GM21381 (cell line): ENCODE results near the gene GSDME.
"Not testable (repeated sequence)": the region's sequence is repeated elsewhere in the genome, so short reads cannot be mapped to it uniquely, and the experiment has no call there.

ENCODE experiments used
- ATAC-seq: cut with Tn5 transposase; IDR thresholded peaks from one replicate; pipeline ENCODE4 v1.9.1; 2021; ENCODE audit warnings: mild to moderate bottlenecking, moderate library complexity; ENCODE audit not compliant: unreplicated experiment

The GSDME gene

GRCh38 chr7:24742506-24743162 lies 14.6 kb downstream of the GSDME start:
- no peak for ATAC-seq

GRCh38 chr7:24741679-24742505 lies 15.4 kb downstream of the GSDME start:
- ATAC-seq, result no peak

GRCh38 chr7:24740871-24741270 lies 16.4 kb downstream of the GSDME start:
- ATAC-seq, result no peak

GRCh38 chr7:24739306-24739705 lies 18.0 kb downstream of the GSDME start:
- ATAC-seq, result no peak

- ATAC-seq, result no peak
These were observed 18.7 kb downstream of the GSDME start for GRCh38 chr7:24738577-24738976.

- no peak for ATAC-seq
These were observed 20.0 kb downstream of the GSDME start for GRCh38 chr7:24737281-24737680.

- ATAC-seq, result not testable (repeated sequence)
These were observed 21.7 kb downstream of the GSDME start for GRCh38 chr7:24735594-24735993.

- no peak for ATAC-seq
These were observed 23.0 kb downstream of the GSDME start for GRCh38 chr7:24734306-24734705.

- no peak for ATAC-seq
These were observed 23.7 kb downstream of the GSDME start for GRCh38 chr7:24733414-24734060.

GRCh38 chr7:24732646-24733413 lies 24.4 kb downstream of the GSDME start:
- no peak for ATAC-seq

- ATAC-seq, result no peak
These were observed 26.0 kb downstream of the GSDME start for GRCh38 chr7:24731313-24731712.

GRCh38 chr7:24730018-24730369 lies 27.3 kb downstream of the GSDME start:
- ATAC-seq, result no peak

GRCh38 chr7:24729365-24730017 lies 27.8 kb downstream of the GSDME start:
- no peak for ATAC-seq

- peak; percentile 39 for ATAC-seq
These were observed 28.5 kb downstream of the GSDME start for GRCh38 chr7:24728503-24729364.

GRCh38 chr7:24728121-24728500 lies 29.2 kb downstream of the GSDME start:
- no peak for ATAC-seq

- ATAC-seq, result peak; percentile 60
These were observed 29.8 kb downstream of the GSDME start for GRCh38 chr7:24727154-24728120.

GRCh38 chr7:24725554-24726241 lies 31.6 kb downstream of the GSDME start:
- no peak for ATAC-seq
